Caki2 (cell line): Measurements from ENCODE around the gene STAG2. TPM values are rescaled to one million over a fixed set of nuclear protein-coding genes. Genes with fewer than 3 reads are reported as not detected.

ENCODE experiments used
- DNase-seq: peaks from one replicate; pipeline ENCODE4 v3.0.0-alpha.2; 2015; ENCODE audit warnings: low read depth
- in situ Hi-C: cut with HindIII; loops from 2 replicates; pipeline ENCODE4 v1.10.0; 2016; ENCODE audit warnings: low sequenced_read_pairs, low pct_unique_long_range_greater_than_20kb, mixed read lengths
- total RNA-seq: library from RNA; depleted of rRNA; stranded (reverse); fragments of >200 nt; shearing (Covaris generic); gene quantifications from 2 replicates; pipeline ENCODE4 v1.2.3, GENCODE V29; 2014; ENCODE audit warnings: low replicate concordance

Gene STAG2
- total RNA-seq, 1 experiment from 2014 or later: 42.9 TPM

GRCh38 chrX:123968383-123969050 is 7.0 kb downstream of the STAG2 start:
- no peak for DNase-seq
- in situ Hi-C loops: no loop called here

DNA sequence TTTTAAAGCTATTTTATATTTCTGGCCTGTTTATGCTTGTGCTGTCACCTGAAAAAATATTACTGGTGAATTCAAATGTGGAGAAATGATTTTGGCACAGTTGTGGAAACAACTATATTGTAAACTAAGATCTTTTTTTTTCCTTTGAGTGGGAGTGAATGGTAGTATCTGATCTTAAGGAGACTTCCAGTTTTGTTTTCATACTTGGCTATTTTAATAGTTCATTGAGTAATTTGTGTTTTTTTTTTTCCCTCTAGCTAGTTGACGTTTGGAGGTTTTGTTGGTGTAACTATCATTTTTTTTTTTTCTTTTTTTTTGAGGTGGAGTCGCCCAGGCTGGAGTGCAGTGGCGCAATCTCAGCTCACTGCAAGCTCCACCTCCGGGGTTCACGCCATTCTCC is 10.5 kb downstream of the STAG2 start:
- no peak for DNase-seq
- in situ Hi-C loops: no loop called here

- in situ Hi-C loops: no loop called here
- no peak for DNase-seq
These were observed 12.4 kb downstream of the STAG2 start for GRCh38 chrX:123973921-123974320.

- DNase-seq: no peak
These were observed 13.7 kb downstream of the STAG2 start for GRCh38 chrX:123975180-123975579.

DNA sequence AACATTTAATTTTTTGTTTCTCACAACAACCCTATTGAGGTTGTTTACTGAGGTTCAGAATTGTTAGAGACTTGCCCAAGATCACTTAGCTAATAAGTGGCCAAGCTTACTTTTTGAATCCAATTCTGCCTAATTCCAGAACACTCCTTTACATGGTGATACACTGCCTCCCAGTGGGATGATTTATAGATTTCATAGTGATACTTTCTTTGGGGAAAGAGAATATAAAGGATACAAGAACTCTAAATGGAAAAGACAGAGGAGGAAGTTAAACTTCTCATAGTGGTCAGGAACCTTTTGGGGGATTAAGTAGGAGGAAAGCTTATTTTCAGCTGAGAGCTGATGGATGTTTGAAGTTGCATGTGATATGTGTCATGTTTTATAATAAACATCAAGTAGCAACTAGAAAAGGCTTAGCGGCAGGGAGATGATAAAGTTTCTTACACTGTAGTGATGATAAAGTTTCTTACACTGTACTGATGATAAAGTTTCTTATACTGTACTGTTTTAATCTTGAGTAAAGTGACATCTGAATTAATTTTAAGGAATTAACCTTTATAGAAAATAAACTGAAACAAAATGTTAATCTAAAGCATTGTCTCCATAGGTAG is 15.3 kb downstream of the STAG2 start:
- DNase-seq: peak; percentile 44
- in situ Hi-C loops: no loop called here

More at GRCh38 chrX:123975180-123975579, 13.7 kb downstream of the STAG2 start:
- in situ Hi-C loops: no loop called here

GRCh38 chrX:123983240-123983639 is 21.7 kb downstream of the STAG2 start:
- DNase-seq: no peak
- in situ Hi-C loops: no loop called here

- in situ Hi-C loops: no loop called here
- no peak for DNase-seq
These were observed 24.9 kb downstream of the STAG2 start for GRCh38 chrX:123986377-123986776.

- no peak for DNase-seq
- in situ Hi-C loops: no loop called here
These were observed 27.1 kb downstream of the STAG2 start for GRCh38 chrX:123988423-123989111.

DNA sequence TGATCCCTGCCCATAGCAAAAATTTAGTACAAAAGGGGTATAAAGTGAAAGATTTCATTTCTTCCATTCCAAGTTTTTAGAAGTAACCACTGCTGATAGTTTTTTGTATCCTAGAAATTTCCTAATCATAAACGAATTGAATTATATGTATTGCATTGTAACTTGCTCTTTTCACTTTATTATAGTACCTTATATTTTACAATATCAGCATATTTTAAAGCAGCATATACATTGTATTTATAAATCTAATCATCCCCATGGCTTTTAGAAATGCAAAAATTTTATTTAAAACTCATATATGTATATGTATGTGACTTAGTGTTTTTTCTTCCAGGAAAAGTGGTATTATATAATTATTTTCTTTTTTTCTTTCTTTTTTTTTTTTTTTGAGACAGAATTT is 27.7 kb downstream of the STAG2 start:
- no peak for DNase-seq
- in situ Hi-C loops: no loop called here

DNA sequence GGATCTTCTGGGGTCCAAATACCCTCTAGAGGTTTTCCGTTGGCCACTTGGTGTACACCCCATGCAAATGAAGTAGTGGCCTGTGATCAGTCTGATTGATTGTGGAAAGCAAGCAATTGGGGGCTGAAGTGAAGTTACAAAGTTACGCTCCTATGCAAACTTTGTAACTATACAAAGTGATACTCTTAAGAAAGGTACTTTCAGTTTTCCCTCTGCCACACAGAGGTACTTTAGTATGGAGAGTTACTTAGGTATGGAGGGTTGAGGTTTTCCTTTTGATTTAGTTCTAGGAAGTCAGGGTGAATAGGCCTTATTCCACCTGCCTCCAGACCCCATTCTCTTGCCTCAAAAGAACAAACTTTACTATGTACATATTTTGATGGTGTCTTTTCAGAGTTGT is 28.7 kb downstream of the STAG2 start:
- in situ Hi-C loops: no loop called here
- no peak for DNase-seq

- no peak for DNase-seq
- in situ Hi-C loops: no loop called here
These were observed 29.1 kb downstream of the STAG2 start for GRCh38 chrX:123990602-123991001.

DNA sequence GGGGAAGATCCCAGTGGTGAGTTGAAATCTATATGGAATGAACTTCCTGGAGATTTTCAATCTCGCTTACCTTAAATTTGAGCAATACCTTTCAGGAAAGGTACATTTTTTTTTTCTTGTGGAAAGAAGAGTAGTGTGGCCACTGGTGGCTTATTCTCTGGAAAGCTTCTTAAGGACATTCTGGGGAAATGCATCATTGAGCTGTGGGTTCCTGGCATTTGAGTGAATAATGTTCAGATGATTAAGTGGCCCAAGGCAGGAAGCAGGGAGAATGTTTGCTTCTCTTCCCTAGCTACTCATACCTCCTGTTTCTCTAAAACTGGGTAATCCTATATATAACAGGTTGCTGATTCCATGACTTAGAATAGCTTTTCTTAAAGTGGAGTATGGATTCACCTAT is 31.8 kb downstream of the STAG2 start:
- in situ Hi-C loops: no loop called here
- no peak for DNase-seq

DNA sequence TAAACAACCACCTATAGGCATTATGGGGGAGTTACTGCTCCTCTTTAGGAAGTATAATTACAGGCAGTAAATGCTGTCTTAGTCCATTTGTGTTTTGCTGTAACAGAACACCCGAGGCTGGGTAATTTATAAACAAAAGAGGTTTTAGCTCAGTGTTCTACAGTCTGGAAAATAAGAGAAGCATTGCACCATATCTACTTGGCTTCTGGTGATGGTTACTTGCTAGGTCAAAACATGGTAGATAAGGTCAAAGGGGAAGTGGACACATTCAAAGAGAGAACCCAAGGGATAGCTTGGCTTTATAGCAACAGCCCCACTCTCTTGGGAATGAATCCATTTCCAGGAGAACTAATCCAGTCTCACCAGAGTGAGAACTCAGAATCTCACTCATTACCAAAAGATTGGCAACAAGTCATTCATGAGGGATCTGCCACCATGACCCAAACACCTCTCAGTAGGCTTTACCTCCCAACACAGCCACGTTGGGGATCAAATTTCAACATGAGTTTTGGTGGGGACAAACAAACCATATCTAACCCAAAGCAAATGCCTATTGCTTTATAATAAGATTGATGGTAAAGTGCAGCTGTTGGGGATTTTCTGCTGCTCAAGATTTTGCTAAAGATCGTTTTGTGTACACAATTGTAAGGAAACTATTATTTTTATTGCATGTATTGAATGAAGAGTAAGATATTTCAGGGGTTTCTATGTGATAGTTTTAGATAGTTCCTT is 32.6 kb downstream of the STAG2 start:
- in situ Hi-C loops: no loop called here
- DNase-seq: no peak

DNA sequence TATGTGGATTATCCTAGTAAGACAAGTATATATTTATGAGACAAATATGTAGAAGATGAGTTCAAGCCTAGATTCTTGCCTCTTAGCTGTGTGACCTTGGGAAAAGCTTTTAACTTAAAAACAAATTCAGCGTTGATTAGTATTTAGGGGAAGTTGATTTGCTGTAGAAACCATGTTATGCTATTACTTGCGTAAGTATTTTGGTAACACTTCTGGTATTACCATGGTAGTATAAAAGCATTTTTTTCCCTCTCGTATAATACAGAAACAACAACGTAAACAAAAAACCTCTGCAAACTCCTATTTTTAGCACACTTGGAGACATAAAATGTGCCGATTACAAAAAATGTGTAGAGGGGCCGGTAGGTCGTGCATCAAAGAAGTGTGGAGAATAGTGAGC is 33.2 kb downstream of the STAG2 start:
- DNase-seq: no peak
- in situ Hi-C loops: no loop called here

- in situ Hi-C loops: no loop called here
- DNase-seq: no peak
These were observed 40.1 kb downstream of the STAG2 start for GRCh38 chrX:124001581-124001980.

DNA sequence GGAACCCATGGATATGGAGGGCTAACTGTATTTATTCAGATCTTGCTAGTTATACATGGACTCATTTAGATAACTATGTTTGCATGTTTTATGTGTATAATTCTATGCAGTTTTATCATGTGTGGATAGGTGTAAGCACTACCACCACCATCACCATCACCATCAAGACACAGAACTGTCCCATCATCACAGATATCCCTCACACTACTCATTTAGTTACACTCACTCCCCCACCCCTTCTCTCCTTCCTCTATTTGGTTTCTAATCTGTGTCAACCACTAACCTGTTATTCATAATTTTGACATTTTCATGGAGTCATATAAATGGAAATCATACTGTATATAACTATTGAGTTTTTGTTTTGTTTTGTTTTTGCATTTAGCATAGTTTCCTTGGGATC is 43.7 kb downstream of the STAG2 start:
- no peak for DNase-seq
- in situ Hi-C loops: no loop called here

DNA sequence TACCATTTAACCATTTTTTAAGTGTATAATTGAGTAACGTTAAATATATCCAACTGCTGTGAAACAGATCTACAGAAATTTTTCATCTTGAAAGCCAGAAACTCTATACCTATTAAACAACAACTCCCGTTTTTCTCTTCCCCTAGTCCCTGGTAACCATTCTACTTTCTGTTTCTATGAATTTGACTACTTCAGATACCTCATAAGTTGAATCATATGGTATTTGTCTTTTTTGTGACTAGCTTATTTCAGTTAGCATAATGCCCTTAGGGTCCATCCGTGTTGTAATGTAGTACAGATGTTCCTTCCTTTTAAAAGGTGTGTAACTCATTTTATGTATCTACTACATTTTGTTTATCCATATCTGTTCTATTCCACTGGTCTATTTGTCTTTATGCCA is 48.7 kb downstream of the STAG2 start:
- in situ Hi-C loops: no loop called here

GRCh38 chrX:124010566-124010965 is 49.1 kb downstream of the STAG2 start:
- in situ Hi-C loops: no loop called here
- DNase-seq: no peak

More for the DNA sequence above, 48.7 kb downstream of the STAG2 start:
- DNase-seq: no peak

DNA sequence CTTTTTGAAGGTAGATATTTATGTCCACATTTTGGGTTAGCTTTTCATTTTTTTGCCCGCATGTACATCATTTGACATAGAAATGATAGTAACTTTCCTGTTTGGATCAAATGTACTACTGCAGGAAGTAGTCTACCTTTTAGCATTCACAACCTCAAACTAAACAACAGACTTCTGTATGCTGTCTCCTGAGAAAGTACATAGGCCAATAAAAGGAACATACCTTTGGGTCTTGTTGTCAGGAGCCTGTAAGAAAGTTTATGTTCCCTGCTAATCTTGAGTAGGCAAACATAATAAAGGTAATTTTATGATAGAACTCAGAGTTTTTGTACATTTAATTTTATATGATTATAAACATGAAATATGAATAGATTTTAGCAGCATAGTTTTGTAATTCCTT is 54.2 kb downstream of the STAG2 start:
- no peak for DNase-seq
- in situ Hi-C loops: no loop called here
